Gastroesophageal sphincter (tissue), 3 donors: ENCODE data around the gene SYT1.

Source experiments
- CTCF ChIP-seq, 4 experiments: fragments of 200-600 bp in 2 of 4; fragments of 450-650 bp in 2 of 4; sonication (generic) in 1 of 4; IDR thresholded peaks; one replicate each; pipeline ENCODE4 v1.5.1; 2017 to 2019; ENCODE audit warnings: antibody characterized with exemption in 4 of 4, mild to moderate bottlenecking in 2 of 4, moderate library complexity in 2 of 4
- POLR2A ChIP-seq, 2 donors: fragments of 450-650 bp; IDR thresholded peaks; one replicate each; pipeline ENCODE4 v1.6.1; 2017; ENCODE audit warnings: antibody characterized with exemption in 2 of 2, mild to moderate bottlenecking in 2 of 2, moderate library complexity in 1 of 2
- POLR2AphosphoS5 ChIP-seq: sonication (generic); formaldehyde crosslinking; IDR thresholded peaks from one replicate; pipeline ENCODE4 v1.6.1; 2017; ENCODE audit warnings: antibody characterized with exemption

- TF ChIP-seq CTCF (IDR thresholded peaks at IDR 0.05) (no peak), POLR2AphosphoS5 (no peak), POLR2A (IDR thresholded peaks at IDR 0.05) (no peak)
These were observed 277.2 kb downstream of the SYT1 start for GRCh38 chr12:79141776-79142175.
